GM23338 (cell line): ENCODE results near the gene TTLL13. TPM values are rescaled to one million over a fixed set of nuclear protein-coding genes. Genes with fewer than 3 reads are reported as not detected.
A peak's percentile ranks its signal among the peaks of the same experiment; 100 is the strongest.

Experiments
- ATAC-seq: fragments of 200-7000 bp; cut with Tn5 transposase; 3 replicates; pipeline ENCODE4 v1.9.1; 2020
- DNase-seq: peaks from one replicate; pipeline ENCODE4 v3.0.0-alpha.2; 2015; ENCODE audit warnings: low spot score
- H2AFZ ChIP-seq: fragments of 200-600 bp; sonication (generic); 2 replicates; pipeline ENCODE4 v1.8.0; 2016; ENCODE audit warnings: antibody characterized with exemption, mild to moderate bottlenecking, moderate library complexity
- H3F3A ChIP-seq: fragments of 200-600 bp; sonication (generic); replicated peaks from 2 replicates; pipeline ENCODE4 v1.8.0; 2017; ENCODE audit warnings: antibody characterized with exemption, mixed run types, low read depth
- H3K27ac ChIP-seq: fragments of 200-600 bp; sonication (generic); 2 replicates; pipeline ENCODE4 v1.6.1; 2016; ENCODE audit warnings: low read depth
- H3K27me3 ChIP-seq: fragments of 200-600 bp; sonication (generic); 2 replicates; pipeline ENCODE4 v1.8.0; 2016; ENCODE audit warnings: mild to moderate bottlenecking, mixed run types, moderate library complexity; ENCODE audit not compliant: insufficient read depth
- H3K36me3 ChIP-seq: fragments of 200-600 bp; sonication (generic); 2 replicates; pipeline ENCODE4 v1.8.0; 2016; ENCODE audit warnings: mild to moderate bottlenecking; ENCODE audit not compliant: insufficient read depth
- H3K4me1 ChIP-seq: fragments of 200-600 bp; sonication (generic); 2 replicates; pipeline ENCODE4 v1.8.0; 2016; ENCODE audit warnings: mild to moderate bottlenecking, moderate library complexity; ENCODE audit not compliant: insufficient read depth
- H3K4me2 ChIP-seq: fragments of 200-600 bp; sonication (generic); 2 replicates; pipeline ENCODE4 v1.7.1; 2017; ENCODE audit warnings: mixed run types
- H3K4me3 ChIP-seq: fragments of 200-600 bp; sonication (generic); 2 replicates; pipeline ENCODE4 v1.6.1; 2016; ENCODE audit warnings: mixed run types
- H3K79me2 ChIP-seq: fragments of 200-600 bp; sonication (generic); replicated peaks from 2 replicates; pipeline ENCODE4 v1.8.0; 2017; ENCODE audit warnings: mild to moderate bottlenecking; ENCODE audit not compliant: insufficient read depth
- H3K9me2 ChIP-seq: fragments of 200-600 bp; sonication (generic); 2 replicates; pipeline ENCODE4 v1.8.0; 2017; ENCODE audit not compliant: insufficient read depth
- H4K20me1 ChIP-seq: fragments of 200-600 bp; sonication (generic); replicated peaks from 2 replicates; pipeline ENCODE4 v1.8.0; 2017; ENCODE audit warnings: mild to moderate bottlenecking; ENCODE audit not compliant: insufficient read depth
- H3K27ac Mint-ChIP-seq: 2 replicates; pipeline ENCODE4 v1.8.0; 2020; ENCODE audit warnings: inconsistent platforms, mild to moderate bottlenecking, moderate library complexity, mixed read lengths
- H3K27me3 Mint-ChIP-seq: 3 replicates; pipeline ENCODE4 v1.8.0; 2022; ENCODE audit warnings: low read depth, mild to moderate bottlenecking, moderate library complexity, mixed read lengths, inconsistent platforms; ENCODE audit not compliant: insufficient read depth, poor library complexity
- H3K36me3 Mint-ChIP-seq: 3 replicates; pipeline ENCODE4 v1.8.0; 2021; ENCODE audit warnings: low read depth, mild to moderate bottlenecking, inconsistent platforms, moderate library complexity, mixed read lengths
- H3K4me1 Mint-ChIP-seq: 3 replicates; pipeline ENCODE4 v1.8.0; 2020; ENCODE audit warnings: mild to moderate bottlenecking, inconsistent platforms, mixed read lengths
- H3K4me3 Mint-ChIP-seq: 3 replicates; pipeline ENCODE4 v1.8.0; 2021; ENCODE audit warnings: moderate library complexity, mild to moderate bottlenecking, inconsistent platforms, mixed read lengths
- H3K9me3 Mint-ChIP-seq: 3 replicates; pipeline ENCODE4 v1.8.0; 2020; ENCODE audit warnings: moderate library complexity, mild to moderate bottlenecking, inconsistent platforms, mixed read lengths
- EZH2phosphoT487 ChIP-seq: fragments of 200-600 bp; sonication (generic); IDR thresholded peaks from one replicate; pipeline ENCODE4 v1.8.1; 2018; ENCODE audit warnings: antibody characterized with exemption; ENCODE audit not compliant: unreplicated experiment
- POLR2AphosphoS5 ChIP-seq: IDR thresholded peaks from 2 replicates; pipeline ENCODE4 v1.6.1; 2016; ENCODE audit warnings: antibody characterized with exemption, low read depth
- REST ChIP-seq: IDR thresholded peaks from one replicate; pipeline ENCODE4 v1.6.1; 2018; ENCODE audit warnings: antibody characterized with exemption; ENCODE audit not compliant: unreplicated experiment
- STAT1 ChIP-seq: IDR thresholded peaks from one replicate; pipeline ENCODE4 v1.6.1; 2016; ENCODE audit warnings: antibody characterized with exemption; ENCODE audit not compliant: unreplicated experiment
- ZNF331 ChIP-seq: fragments of 250-450 bp; sonication (Bioruptor Pico); IDR thresholded peaks from 2 replicates; pipeline ENCODE4 v1.5.0; 2020; ENCODE audit warnings: low read depth, mild to moderate bottlenecking, moderate library complexity
- long read RNA-seq: library from polyadenylated mRNA; unstranded; transcript quantifications from one replicate; pipeline ENCODE4 v2.0.0, GENCODE V29; 2020; ENCODE audit not compliant: unreplicated experiment
- polyA plus RNA-seq: library from polyadenylated mRNA; unstranded; fragments of >200 nt; fragmentation: Nextera tagmentation; extraction: Ambion mirVana; gene quantifications from 2 replicates; pipeline ENCODE4 v1.2.1, GENCODE V29; 2016
- total RNA-seq: library from RNA; depleted of rRNA; stranded (reverse); fragments of >200 nt; shearing (Covaris generic); gene quantifications from 2 replicates; pipeline ENCODE4 v1.2.3, GENCODE V29; 2014; rRNA removed

Gene TTLL13, protein sequence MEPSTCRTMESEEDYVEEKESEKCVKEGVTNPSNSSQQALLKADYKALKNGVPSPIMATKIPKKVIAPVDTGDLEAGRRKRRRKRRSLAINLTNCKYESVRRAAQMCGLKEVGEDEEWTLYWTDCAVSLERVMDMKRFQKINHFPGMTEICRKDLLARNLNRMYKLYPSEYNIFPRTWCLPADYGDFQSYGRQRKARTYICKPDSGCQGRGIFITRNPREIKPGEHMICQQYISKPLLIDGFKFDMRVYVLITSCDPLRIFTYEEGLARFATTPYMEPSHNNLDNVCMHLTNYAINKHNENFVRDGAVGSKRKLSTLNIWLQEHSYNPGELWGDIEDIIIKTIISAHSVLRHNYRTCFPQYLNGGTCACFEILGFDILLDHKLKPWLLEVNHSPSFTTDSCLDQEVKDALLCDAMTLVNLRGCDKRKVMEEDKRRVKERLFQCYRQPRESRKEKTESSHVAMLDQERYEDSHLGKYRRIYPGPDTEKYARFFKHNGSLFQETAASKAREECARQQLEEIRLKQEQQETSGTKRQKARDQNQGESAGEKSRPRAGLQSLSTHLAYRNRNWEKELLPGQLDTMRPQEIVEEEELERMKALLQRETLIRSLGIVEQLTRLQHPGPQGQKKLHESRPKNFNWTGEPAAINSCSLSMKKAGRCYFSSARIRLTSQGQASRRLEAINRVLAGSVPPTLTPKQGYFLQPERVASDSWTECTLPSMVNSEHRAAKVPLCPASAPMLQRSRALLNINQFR
- not detected in 2 replicates for total RNA-seq
- polyA plus RNA-seq = not detected in 2 replicates
- long read RNA-seq = 0 reads

DNA sequence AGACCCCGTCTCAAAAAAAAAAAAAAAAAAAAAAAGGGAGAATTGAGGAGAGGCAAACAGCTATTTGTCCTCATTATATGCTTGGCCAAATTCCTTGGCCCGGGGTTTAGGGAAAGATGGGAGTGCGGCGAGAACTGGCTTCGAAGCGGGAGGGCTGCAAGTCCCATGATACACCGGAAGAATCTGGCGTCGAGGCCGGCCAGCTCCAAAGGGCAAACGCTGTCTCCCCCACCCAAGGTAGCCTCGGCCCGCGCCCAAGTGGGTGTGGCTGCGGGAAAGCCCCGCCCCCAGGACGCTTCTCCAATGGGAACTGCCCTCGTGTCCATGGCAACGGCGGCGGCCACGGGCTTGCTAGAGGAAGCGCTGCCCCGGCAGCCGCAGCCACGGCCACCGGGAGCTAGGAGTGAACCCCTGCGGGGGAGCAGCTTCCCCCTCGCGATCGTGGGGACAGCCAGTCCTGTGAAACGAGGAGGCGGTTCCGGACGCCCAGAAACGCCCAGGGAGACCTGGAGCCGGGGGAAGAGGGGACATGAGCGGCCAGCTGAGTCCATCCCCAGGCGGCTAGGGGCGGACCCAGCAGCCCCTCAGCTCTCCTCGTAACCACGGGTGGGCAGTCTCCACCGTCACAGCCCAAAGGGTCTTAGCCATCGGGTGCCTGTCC is at the start of gene TTLL13:
TSS of gene TTLL13 (plus strand) at position 354 of the 661 bp plus-strand sequence. CDS start 1,075 bp downstream, outside the sequence.
- Histone ChIP-seq H3K4me2 (peak within 1 kb of the TSS; percentile 89), H2AFZ (peak within 1 kb of the TSS; percentile 95), H3K27ac (no peak within 1 kb of the TSS), H3K9me2 (no peaks in the 10 kb centered on the region), H3K79me2 (no peaks in the 10 kb centered on the region), H3K36me3 (no peaks in the 10 kb centered on the region), H3K27me3 (no peaks in the 10 kb centered on the region; the same call in 1 of the 2 replicates), H4K20me1 (no peaks in the 10 kb centered on the region), H3K4me3 (peak within 1 kb of the TSS; percentile 77), H3K4me1 (no peaks in the 10 kb centered on the region), H3F3A (0 out of 2 replicates have a peak, but pooled peaks cover 4% of the 10 kb centered on the region)
- DNase-seq (peak; percentile 97), ATAC-seq (peak; percentile 96)
- Mint-ChIP-seq H3K4me1 (peaks cover 3% of the 10 kb centered on the region; the same call in 2 of the 3 replicates), H3K4me3 (peak within 1 kb of the TSS; percentile 73), H3K27me3 (peaks cover 8% of the 10 kb centered on the region), H3K36me3 (no peaks in the 10 kb centered on the region; the same call in 2 of the 3 replicates), H3K9me3 (no peaks in the 10 kb centered on the region), H3K27ac (no peak within 1 kb of the TSS)
- TF ChIP-seq POLR2AphosphoS5 (peak; percentile 43; the same call in 1 of the 2 replicates), EZH2phosphoT487 (no peak), ZNF331 (no peak), REST (no peak), STAT1 (no peak)

DNA sequence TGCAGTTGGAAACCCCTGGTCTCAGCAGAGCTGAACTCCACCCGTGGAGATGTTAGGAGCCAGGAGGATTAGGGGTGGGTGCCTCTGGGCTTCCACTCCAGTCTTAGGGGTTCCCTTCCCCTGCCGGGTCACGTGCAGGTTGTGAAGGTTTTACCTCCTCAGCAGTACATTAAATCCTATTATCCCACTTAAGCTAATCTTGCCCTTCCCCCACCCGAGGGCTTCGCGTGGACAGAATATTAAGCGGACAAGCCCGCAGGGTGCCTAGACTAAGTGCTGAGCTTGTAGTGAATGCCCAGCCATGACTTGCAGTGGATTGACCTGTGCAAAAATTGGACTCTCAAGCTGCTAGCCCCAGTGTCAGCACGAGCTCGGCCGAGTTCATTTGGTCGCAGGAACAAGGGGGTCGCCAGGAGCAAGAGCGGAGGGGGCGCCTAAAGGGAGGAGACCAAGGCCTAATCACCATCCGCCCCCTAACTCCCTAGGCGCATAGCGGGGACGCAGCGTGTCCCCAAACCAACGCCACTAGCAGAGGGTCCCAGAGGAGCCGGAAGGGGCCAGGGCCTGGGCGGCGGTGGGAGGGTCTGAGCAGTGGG is 48.7 kb upstream of the TTLL13 start:
- peaks cover 29% of the 10 kb centered on the region for H3K79me2 ChIP-seq
- no peaks in the 10 kb centered on the region; the same call in 2 of the 3 replicates for H3K36me3 Mint-ChIP-seq
- H3K4me3 Mint-ChIP-seq = peak overlapping the region; percentile 82
- H3K27me3 ChIP-seq = no peaks in the 10 kb centered on the region
- H3K4me2 ChIP-seq = peak overlapping the region; percentile 99
- no peaks in the 10 kb centered on the region for H3K9me3 Mint-ChIP-seq
- peaks cover 12% of the 10 kb centered on the region for H4K20me1 ChIP-seq
- H3F3A ChIP-seq = peaks cover 7% of the 10 kb centered on the region; the same call in 1 of the 2 replicates
- H3K4me1 ChIP-seq = peaks cover 14% of the 10 kb centered on the region
- no peak for ATAC-seq
- 0 out of 2 replicates have a peak overlapping the region, but pooled peaks have one; percentile 26 for H3K27ac ChIP-seq
- peak overlapping the region; percentile 97 for H2AFZ ChIP-seq
- no peaks in the 10 kb centered on the region for H3K9me2 ChIP-seq
- peak overlapping the region; percentile 98 for H3K4me3 ChIP-seq
- peak overlapping the region; percentile 83 for H3K27ac Mint-ChIP-seq
- H3K36me3 ChIP-seq = no peaks in the 10 kb centered on the region
- peaks cover 18% of the 10 kb centered on the region for H3K4me1 Mint-ChIP-seq
- peaks cover 9% of the 10 kb centered on the region for H3K27me3 Mint-ChIP-seq
- no peak for TF ChIP-seq POLR2AphosphoS5
- no peak for TF ChIP-seq ZNF331
- DNase-seq = no peak
